SU-DHL-6 (cell line): Measurements from ENCODE around the gene CDH11.

Experiments
- CTCF ChIP-seq: fragments of 200-600 bp; sonication (generic); IDR thresholded peaks from one replicate; pipeline ENCODE4 v1.5.1; 2017; ENCODE audit warnings: antibody characterized with exemption, mild to moderate bottlenecking, low read length, moderate library complexity; ENCODE audit not compliant: insufficient read depth, poor library complexity, severe bottlenecking
- EZH2phosphoT487 ChIP-seq: fragments of 200-600 bp; sonication (generic), shearing (Covaris generic); conservative IDR thresholded peaks from 2 replicates; pipeline ENCODE4 v1.6.1; 2018; ENCODE audit warnings: mild to moderate bottlenecking, antibody characterized with exemption, low read length, moderate library complexity, mixed read lengths

DNA sequence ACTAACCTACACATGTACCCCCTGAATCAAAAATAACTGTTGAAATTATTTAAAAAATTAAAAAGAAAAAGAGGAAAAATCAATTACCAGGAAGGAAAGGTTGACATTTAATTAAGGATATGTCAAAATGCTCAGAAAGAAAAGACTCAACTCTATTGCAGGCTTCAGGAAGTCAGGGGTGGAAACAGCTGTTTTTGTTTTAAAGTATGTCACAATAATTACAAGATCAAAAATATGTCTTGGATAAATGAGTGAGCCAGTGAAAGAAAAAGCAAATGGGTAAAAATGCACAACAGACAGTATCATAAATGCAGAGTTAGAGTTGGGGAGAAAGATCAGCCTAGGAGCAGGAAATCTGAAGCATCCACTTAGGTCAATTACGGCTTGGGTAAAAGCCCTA, 146.0 kb downstream of the CDH11 start:
- TF ChIP-seq CTCF = no peak
- no peak for TF ChIP-seq EZH2phosphoT487
